Bone marrow (tissue), 2 donors: Measurements from ENCODE around the gene MAOB.
A peak's percentile ranks its signal among the peaks of the same experiment; 100 is the strongest.
"Not testable (repeated sequence)": the region's sequence is repeated elsewhere in the genome, so short reads cannot be mapped to it uniquely, and the experiment has no call there.

Experiments used
- DNase-seq, 2 donors: peaks; one replicate each; lab custom pipeline; 2025; lab: John Stamatoyannopoulos, UW

Gene MAOB

GRCh38 chrX:43753637-43754036 lies 128.6 kb downstream of the MAOB start:
- DNase-seq = no peak

DNA sequence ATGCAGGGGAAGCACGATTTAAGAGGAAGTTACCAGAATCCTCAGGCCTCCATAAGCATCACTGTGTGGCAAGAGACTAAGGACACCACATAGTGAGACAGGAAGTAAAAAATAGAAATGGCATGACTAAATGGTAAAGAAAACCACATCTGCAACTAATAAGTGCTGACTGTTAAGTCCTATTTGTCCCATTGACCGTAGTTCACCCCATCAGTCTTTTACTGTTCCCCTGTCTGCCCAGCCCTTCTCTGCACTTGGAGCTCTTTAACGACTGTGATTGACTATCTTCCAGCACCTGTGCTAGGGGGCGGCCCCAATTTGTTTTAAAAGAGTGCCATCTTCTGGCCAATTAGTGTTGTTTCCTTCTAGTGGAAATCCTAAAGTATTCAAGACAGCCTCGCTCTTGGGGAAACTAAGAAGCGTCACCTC lies 132.0 kb downstream of the MAOB start:
- peak; percentile 1 to 39 for DNase-seq

DNA sequence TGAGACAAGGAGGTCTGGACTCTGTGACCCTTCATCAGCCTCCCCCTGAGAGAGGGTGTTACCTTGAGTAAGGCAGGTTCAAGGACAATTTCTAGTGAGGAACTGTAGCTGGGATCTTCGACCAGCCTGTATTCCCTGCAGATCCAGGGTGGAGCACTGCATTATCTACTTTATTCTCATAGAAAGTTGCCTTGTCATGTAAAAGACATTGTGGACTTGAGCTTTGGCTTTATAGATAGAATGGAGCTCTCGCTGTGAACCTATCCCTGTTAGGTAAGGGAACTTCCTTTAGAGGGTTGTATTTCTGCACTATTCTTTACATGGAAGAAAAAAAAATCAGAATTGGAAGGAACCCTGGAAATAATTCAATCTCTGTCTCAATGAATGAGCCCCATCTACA lies 134.8 kb downstream of the MAOB start:
- no peak for DNase-seq

DNA sequence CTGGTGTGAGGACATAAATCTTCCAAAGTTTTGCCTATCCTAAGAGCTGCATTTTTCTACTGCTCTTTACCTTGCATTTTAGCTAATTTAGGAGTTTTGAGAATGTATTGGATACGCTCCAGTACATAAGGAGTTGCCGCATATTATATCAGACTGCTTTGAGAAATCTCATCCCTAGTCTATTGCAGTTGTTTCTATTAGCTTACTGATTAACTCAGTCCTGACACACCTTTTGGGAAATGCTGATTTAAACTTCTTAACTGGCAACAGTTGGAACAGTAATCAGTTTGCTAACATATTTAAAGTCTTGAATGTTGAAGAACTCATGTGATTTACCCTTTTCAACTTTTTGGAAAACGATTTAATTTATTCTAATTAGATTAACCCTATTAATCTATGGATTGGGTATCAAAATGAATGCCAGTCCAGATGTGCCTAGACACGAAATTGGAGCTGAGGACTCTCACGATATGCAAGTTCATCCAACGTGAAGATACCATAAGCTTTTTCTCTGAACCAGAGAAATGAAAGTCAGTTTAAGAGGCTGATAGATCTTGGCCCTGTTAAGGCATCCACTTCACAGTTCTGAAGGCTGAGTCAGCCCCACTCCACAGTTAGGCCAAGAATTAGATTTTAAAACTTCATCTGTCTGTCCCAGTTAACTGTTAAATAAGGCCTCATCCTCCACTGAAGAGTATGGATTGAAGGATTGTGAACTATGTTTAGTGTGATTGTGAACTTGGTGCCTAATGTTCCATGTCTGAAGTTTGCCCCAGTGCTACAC lies 136.1 kb downstream of the MAOB start:
- DNase-seq = no peak

GRCh38 chrX:43744284-43744683 lies 138.0 kb downstream of the MAOB start:
- no peak for DNase-seq

GRCh38 chrX:43743100-43743822 lies 139.0 kb downstream of the MAOB start:
- no peak for DNase-seq

- no peak for DNase-seq
These were observed 140.2 kb downstream of the MAOB start for GRCh38 chrX:43741843-43742573.

GRCh38 chrX:43735957-43736356 lies 146.3 kb downstream of the MAOB start:
- no peak for DNase-seq

DNA sequence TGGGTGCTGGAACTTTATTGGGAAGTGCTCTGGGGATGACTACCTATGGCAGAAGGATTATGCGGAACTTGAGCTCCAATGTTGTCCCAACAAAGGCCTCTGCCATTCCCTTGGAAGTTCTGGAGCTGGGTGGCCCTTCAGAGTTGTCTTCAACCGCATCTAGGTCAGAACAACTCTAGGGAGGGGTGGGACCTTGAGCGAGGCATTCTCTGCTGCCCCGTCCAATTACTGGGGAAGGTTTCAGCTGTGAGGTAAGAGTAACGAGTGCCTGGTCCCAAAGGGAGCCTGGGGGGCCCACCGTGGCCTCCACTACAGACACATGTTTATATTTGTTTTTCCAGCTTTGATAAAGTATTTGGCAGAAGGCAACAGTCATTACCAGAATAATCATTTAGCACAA lies 146.7 kb downstream of the MAOB start:
- no peak for DNase-seq

GRCh38 chrX:43734444-43734843 lies 147.8 kb downstream of the MAOB start:
- DNase-seq = no peak

- no peak for DNase-seq
These were observed 148.6 kb downstream of the MAOB start for GRCh38 chrX:43733699-43734098.

DNA sequence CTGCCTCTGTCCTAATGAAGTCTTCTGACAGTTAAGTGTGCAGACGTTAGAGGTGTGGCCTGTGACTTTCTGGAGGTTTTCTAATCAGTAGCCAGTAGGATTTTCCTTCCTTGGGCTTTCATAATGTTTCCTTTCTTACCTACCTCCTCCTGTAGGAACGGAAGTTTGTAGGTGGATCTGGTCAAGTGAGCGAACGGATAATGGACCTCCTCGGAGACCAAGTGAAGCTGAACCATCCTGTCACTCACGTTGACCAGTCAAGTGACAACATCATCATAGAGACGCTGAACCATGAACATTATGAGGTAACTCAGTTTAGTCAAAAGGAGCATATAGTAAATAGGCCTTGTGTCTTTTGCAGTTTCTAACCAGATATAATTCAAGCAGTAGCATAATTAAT lies 151.2 kb downstream of the MAOB start:
- no peak for DNase-seq

GRCh38 chrX:43728966-43729365 lies 153.3 kb downstream of the MAOB start:
- DNase-seq = no peak

- no peak for DNase-seq
These were observed 154.2 kb downstream of the MAOB start for GRCh38 chrX:43728002-43728401.

DNA sequence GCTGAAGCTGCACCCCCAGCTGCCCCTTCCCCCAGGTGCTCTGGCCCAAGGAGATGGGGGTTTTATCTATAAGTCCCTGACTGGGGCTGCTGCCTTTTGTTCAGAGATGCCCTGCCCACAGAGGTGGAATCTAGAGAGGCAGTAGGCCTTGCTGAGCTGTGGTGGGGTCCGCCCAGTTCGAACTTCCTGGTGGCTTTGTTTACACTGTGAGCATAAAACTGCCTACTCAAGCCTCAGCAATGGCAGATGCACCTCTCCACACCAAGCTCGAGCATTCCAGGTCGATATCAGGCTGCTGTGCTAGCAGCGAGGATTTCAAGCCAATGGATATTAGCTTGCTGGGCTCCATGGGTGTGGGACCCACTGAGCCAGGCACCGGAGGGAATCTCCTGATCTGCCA lies 155.0 kb downstream of the MAOB start:
- DNase-seq = not testable (repeated sequence)

- not testable (repeated sequence) for DNase-seq
These were observed 157.0 kb downstream of the MAOB start for GRCh38 chrX:43725227-43725626.

DNA sequence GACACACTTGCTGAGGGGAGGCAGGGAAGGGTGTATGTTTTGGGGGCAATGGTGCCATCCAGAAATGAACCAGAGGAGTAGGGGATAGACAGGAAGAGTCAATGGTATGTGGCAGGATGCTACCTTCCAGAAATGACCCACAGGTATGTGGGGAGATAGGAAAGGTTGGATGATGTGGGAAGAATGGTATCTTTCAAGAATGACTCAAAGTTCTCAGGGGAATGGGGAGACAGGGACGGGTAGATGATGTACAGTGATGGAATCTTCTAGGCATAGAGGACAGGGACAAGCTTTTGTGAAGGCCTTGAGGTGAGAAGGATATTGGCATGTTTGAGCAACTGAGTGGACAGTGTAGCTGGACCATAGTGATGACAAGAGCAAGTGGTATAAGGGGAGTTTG lies 161.3 kb downstream of the MAOB start:
- no peak for DNase-seq

DNA sequence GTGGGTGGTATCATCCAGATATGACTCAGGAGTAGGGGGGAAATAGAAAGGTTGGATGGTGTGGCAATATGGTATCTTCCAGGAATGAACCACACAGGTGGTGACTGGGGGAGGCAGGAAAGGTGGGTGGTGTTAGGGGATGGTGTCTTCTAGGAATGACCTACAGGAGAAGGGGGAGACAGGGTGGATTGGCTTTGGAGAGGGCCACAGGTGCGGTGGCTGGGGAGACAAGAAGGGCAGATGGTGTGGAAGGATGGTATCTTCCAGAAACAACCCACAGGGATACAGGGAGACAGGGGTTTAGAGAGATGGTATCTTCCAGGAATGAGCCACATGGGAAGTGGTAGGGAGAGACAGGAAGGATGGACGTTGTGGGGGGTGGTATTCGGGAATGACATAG lies 162.2 kb downstream of the MAOB start:
- DNase-seq = no peak

- DNase-seq = no peak
These were observed 163.3 kb downstream of the MAOB start for GRCh38 chrX:43718956-43719355.

DNA sequence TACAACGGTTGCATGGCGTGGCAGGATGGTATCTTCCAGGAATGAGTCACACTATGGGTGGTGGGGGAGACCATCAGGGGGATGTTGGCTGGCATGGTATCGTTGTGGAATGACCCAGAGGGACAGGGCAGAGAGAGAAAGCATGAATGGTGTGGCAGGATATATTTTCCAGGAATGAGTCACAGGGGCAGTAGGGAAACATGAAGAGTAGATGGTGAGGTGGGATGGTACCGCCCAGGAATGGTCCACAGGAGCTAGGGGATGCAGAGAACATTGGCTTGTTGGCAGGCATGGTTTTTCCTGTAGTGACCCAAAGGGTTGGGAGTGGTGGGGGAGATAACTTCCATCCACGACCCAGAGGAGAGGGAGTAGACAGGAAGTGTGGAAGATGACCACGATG lies 163.7 kb downstream of the MAOB start:
- DNase-seq = no peak

- no peak for DNase-seq
These were observed 164.2 kb downstream of the MAOB start for GRCh38 chrX:43718081-43718480.

DNA sequence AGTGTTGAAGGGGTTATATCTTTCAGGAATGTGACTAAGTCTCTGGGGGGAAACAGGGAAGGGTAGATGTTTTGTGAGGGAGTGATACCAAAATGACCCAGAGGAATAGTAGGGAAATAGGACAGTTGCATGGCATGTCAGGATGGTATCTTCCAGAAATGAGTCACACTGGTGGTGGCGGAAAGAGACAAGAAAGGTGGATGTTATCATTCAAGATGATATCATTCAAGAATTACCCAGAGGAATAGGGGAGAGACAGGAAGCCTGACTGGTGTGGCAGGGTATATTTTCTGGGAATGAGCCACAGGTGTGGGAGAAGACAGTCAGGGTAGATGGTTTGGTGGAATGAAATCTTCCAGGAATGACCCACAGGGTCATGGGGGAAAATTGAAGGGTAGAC lies 165.1 kb downstream of the MAOB start:
- no peak for DNase-seq

- DNase-seq = no peak
These were observed 165.6 kb downstream of the MAOB start for GRCh38 chrX:43716696-43717095.
